Transverse colon (tissue), 4 donors: Measurements from ENCODE around the gene SMIM1.

Experiments used
- CTCF ChIP-seq, 5 experiments: fragments of 200-600 bp in 3 of 5; fragments of 450-650 bp in 2 of 5; sonication (generic) in 3 of 5; IDR thresholded peaks; 1 replicate in 2 of 5; 2 replicates in 3 of 5; pipeline ENCODE4 v1.5.1; 2016 to 2017; ENCODE audit warnings: antibody characterized with exemption in 5 of 5, inconsistent platforms in 3 of 5, mild to moderate bottlenecking in 2 of 5, moderate library complexity in 1 of 5
- POLR2A ChIP-seq: fragments of 450-650 bp; IDR thresholded peaks from one replicate; pipeline ENCODE4 v1.6.1; 2016; ENCODE audit warnings: antibody characterized with exemption, mild to moderate bottlenecking, moderate library complexity
- POLR2AphosphoS5 ChIP-seq, 3 donors: sonication (generic); formaldehyde crosslinking; IDR thresholded peaks; one replicate each; pipeline ENCODE4 v1.6.1; 2016; ENCODE audit warnings: antibody characterized with exemption in 3 of 3

GRCh38 chr1:3735688-3736087 lies 36.9 kb upstream of the SMIM1 start:
- TF ChIP-seq CTCF (IDR thresholded peaks at IDR 0.05), result no peak
- TF ChIP-seq POLR2AphosphoS5 (IDR thresholded peaks at IDR 0.05), result no peak
- no peak for TF ChIP-seq POLR2A
